ENCODE results near the gene HHIPL1. TPM values are rescaled to one million over a fixed set of nuclear protein-coding genes. Genes with fewer than 3 reads are reported as not detected.

HHIPL1 gene
- total RNA-seq, 1 donor from 2014 or later: 1.1 TPM

GRCh38 chr14:99726538-99727095, 81.7 kb downstream of the HHIPL1 start:
- Histone ChIP-seq H3K36me3 (ENCODE audit: control insufficient read depth, insufficient read depth, low read length) (no peaks in the 10 kb centered on the region), H3K4me3 (ENCODE audit: low read depth, low read length) (no peak overlapping the region), H3K27me3 (ENCODE audit: control insufficient read depth, insufficient read depth, low read length) (peaks cover 43% of the 10 kb centered on the region)
- DNase-seq (ENCODE audit: low read depth): no peak
- TF ChIP-seq, protein P1, sequence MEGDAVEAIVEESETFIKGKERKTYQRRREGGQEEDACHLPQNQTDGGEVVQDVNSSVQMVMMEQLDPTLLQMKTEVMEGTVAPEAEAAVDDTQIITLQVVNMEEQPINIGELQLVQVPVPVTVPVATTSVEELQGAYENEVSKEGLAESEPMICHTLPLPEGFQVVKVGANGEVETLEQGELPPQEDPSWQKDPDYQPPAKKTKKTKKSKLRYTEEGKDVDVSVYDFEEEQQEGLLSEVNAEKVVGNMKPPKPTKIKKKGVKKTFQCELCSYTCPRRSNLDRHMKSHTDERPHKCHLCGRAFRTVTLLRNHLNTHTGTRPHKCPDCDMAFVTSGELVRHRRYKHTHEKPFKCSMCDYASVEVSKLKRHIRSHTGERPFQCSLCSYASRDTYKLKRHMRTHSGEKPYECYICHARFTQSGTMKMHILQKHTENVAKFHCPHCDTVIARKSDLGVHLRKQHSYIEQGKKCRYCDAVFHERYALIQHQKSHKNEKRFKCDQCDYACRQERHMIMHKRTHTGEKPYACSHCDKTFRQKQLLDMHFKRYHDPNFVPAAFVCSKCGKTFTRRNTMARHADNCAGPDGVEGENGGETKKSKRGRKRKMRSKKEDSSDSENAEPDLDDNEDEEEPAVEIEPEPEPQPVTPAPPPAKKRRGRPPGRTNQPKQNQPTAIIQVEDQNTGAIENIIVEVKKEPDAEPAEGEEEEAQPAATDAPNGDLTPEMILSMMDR (IDR thresholded peaks at IDR 0.05; ENCODE audit: insufficient read depth, low read length, poor library complexity, severe bottlenecking): no peak

GRCh38 chr14:99727096-99727870, 82.4 kb downstream of the HHIPL1 start:
- Histone ChIP-seq H3K36me3 (ENCODE audit: control insufficient read depth, insufficient read depth, low read length) (no peaks in the 10 kb centered on the region), H3K27me3 (ENCODE audit: control insufficient read depth, insufficient read depth, low read length) (peaks cover 45% of the 10 kb centered on the region), H3K4me3 (ENCODE audit: low read depth, low read length) (no peak overlapping the region)
- no peak for DNase-seq (ENCODE audit: low read depth)
- TF ChIP-seq, protein P1 (IDR thresholded peaks at IDR 0.05; ENCODE audit: insufficient read depth, low read length, poor library complexity, severe bottlenecking): no peak

- peaks cover 45% of the 10 kb centered on the region for H3K27me3 ChIP-seq (ENCODE audit: control insufficient read depth, insufficient read depth, low read length)
- no peak for DNase-seq (ENCODE audit: low read depth)
- no peak overlapping the region for H3K4me3 ChIP-seq (ENCODE audit: low read depth, low read length)
- TF ChIP-seq, protein P1 (IDR thresholded peaks at IDR 0.05; ENCODE audit: insufficient read depth, low read length, poor library complexity, severe bottlenecking): no peak
- no peaks in the 10 kb centered on the region for H3K36me3 ChIP-seq (ENCODE audit: control insufficient read depth, insufficient read depth, low read length)
Measured at GRCh38 chr14:99728231-99728920, 83.4 kb downstream of the HHIPL1 start.

DNA sequence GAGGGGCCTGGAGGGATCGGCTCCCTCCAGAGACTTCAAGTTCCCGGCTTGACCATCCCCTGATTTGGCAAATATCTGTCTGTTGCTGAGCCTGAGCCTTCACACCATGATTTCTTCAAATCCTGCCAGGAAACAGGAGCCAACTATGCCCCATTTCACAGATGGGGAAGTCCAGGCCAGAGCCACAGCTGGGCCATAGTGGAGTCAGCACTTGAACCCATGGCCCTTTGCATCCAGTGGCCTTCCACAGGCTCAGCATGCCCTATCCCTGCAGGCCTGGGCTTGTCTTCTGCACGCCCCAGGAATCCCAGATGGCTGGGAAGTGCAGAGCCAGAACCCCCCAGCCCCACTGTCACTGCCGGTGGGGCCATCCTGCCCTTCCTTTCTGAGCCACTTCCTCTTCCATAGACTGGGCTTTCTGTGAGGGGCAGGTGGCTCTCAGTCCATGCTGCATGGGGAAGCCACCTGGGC, 84.1 kb downstream of the HHIPL1 start:
- H3K27me3 ChIP-seq (ENCODE audit: control insufficient read depth, insufficient read depth, low read length): peaks cover 50% of the 10 kb centered on the region
- no peak overlapping the region for H3K4me3 ChIP-seq (ENCODE audit: low read depth, low read length)
- no peak for DNase-seq (ENCODE audit: low read depth)
- TF ChIP-seq, protein P1 (IDR thresholded peaks at IDR 0.05; ENCODE audit: insufficient read depth, low read length, poor library complexity, severe bottlenecking): no peak
- H3K36me3 ChIP-seq (ENCODE audit: control insufficient read depth, insufficient read depth, low read length): no peaks in the 10 kb centered on the region

Other genes starting within 250 kb of the HHIPL1 start
- gene SETD3, start 164.3 kb upstream of the HHIPL1 start, total RNA-seq: 47.2 and 54.7 TPM in 2 replicates
- gene CCNK, start 163.7 kb upstream of the HHIPL1 start, total RNA-seq: 17.5 and 21.9 TPM in 2 replicates
- gene CCDC85C, start 40.9 kb upstream of the HHIPL1 start, total RNA-seq: 26.8 and 32.4 TPM in 2 replicates
- not detected in 2 replicates for gene CYP46A1, start 39.2 kb downstream of the HHIPL1 start, total RNA-seq
- gene EML1, start 148.3 kb downstream of the HHIPL1 start, total RNA-seq: 6.4 and 11.6 TPM in 2 replicates

All from kidney epithelial cell (primary cell).